Stimulated activated naive B cell treated with anti-CD40 and anti-IgM and Interleukin-4, amounts not matched to agents 10 μg/mL and 1 μg/mL and 100 μg/mL, for 72 hours (primary cell): ENCODE measurements around the gene CHN2.
A peak's percentile ranks its signal among the peaks of the same experiment; 100 is the strongest.

ENCODE experiments used
- ATAC-seq, 2 donors: fragments of 150-1000 bp; cut with Tn5 transposase; replicated peaks; 2 replicates each; pipeline ENCODE4 v1.10.0; 2021; ENCODE audit warnings: moderate library complexity in 1 of 2
- DNase-seq: peaks from one replicate; pipeline ENCODE4 v3.0.0; 2021
- H3K27ac Mint-ChIP-seq: one replicate; pipeline ENCODE4 v1.8.0; 2022; ENCODE audit warnings: mild to moderate bottlenecking, mixed read lengths
- H3K27me3 Mint-ChIP-seq, 2 donors: one replicate each; pipeline ENCODE4 v1.8.0; 2022; ENCODE audit warnings: mixed read lengths in 2 of 2
- H3K36me3 Mint-ChIP-seq, 2 donors: one replicate each; pipeline ENCODE4 v1.8.0; 2022; ENCODE audit warnings: mixed read lengths in 2 of 2, mild to moderate bottlenecking in 1 of 2
- H3K4me1 Mint-ChIP-seq, 2 donors: one replicate each; pipeline ENCODE4 v1.8.0; 2022; ENCODE audit warnings: mixed read lengths in 2 of 2, mild to moderate bottlenecking in 1 of 2
- H3K4me3 Mint-ChIP-seq, 2 donors: one replicate each; pipeline ENCODE4 v1.8.0; 2022; ENCODE audit warnings: mild to moderate bottlenecking in 2 of 2, mixed read lengths in 2 of 2, moderate library complexity in 1 of 2
- H3K9me3 Mint-ChIP-seq, 2 donors: one replicate each; pipeline ENCODE4 v1.8.0; 2022; ENCODE audit warnings: mixed read lengths in 2 of 2, mild to moderate bottlenecking in 1 of 2

CHN2 gene

DNA sequence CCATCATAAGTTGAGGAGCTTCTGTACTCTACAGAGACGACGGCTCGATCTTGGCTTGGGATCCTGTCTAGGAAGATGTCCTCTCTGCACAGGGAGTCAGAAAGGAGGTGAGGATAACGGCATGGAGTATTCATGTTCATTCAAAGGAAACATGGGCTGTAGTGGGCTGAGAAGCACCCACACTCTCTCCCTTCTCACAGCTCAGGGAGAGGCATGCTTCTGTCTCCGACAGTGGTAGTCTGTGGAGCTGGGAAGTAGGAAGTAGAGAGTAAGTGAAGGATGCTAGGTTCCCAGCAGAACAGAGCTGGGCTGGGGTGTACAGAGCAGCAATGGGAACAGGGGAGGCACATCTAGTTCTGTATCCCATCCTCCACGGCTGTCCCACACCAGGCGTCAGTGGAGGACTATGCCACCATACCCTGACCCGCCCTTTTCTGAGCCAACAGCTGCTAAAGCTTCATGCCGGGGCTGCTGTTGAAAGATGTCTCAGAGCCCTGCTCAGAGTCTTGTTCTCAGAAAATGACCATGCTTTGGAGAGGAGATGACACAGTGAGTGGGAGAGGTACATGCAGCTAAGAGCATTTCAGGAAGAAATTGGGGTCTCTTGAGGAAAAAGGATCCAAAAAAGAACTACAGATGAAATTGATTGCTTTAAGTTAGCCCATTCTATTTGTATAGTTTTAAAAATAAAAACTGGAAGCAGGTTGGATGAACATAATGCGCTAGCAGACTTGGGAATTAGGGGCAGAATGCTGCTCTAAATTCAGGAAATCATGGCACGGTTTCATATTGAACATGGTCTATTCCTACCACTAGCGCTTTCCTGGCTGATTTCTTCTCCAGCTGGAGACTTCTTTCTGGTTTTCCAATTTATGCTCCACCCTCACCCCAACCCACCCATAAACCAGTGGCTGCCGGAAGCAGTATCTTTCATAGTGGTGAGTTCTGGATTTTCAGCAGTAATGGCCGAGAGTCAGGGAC, 138.6 kb downstream of the CHN2 start:
- Mint-ChIP-seq H3K36me3 (peaks cover 0 to 3% of the 10 kb centered on the region in 2 donors), H3K4me3 (no peak overlapping the region), H3K9me3 (peaks cover 3% of the 10 kb centered on the region in 2 donors), H3K27me3 (peaks cover 24% of the 10 kb centered on the region in 2 donors), H3K4me1 (peaks cover 4 to 11% of the 10 kb centered on the region in 2 donors), H3K27ac (no peak overlapping the region)
- DNase-seq: no peak
- ATAC-seq: no peak

DNA sequence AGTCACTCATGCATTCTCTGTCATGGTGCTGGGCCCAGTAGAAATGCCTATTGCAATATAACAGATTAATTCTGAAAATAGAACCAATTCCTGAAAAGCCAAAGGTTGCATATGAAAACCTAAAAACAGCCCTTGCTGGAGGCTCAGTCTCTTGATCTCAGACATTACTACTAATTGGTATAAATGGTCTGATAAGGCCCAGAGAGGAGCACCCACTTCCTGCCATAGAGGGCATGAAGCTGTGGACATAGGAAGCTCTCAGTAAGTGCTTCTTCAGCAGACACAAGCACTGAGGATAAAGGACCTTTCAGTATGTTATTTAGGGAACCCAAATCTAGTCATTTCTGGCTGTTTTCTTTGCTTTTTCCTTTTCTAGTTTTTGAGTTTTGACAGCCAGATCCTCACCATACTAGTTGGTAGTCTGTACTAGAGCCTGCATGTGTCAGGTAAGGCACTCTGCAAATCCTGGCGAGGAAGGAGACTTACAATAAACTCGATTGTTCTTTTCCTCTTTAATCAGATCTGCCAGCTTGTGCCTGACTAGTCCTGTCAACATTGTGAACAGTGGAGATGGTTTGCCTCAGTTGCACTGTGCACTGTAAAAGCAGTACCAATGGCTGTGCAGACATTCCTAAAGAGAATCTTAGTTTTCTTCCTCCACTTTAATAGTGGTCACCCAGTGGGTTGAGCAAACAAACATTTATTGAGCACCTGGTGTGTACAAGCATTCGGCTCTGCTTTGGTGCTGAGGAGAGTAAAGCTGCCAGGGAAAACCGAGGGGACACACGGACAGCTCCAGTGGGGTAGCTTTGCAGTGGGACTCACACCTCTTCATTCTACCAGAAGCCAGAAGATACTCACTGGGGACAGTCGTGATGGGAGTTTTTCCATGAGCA, 140.9 kb downstream of the CHN2 start:
- ATAC-seq: no peak
- Mint-ChIP-seq H3K27ac (no peak overlapping the region), H3K36me3 (peaks cover 0 to 1% of the 10 kb centered on the region in 2 donors), H3K4me1 (peaks cover 4 to 11% of the 10 kb centered on the region in 2 donors), H3K9me3 (peaks cover 2 to 3% of the 10 kb centered on the region in 2 donors), H3K27me3 (peaks cover 22 to 23% of the 10 kb centered on the region in 2 donors), H3K4me3 (no peak overlapping the region)
- DNase-seq: no peak

DNA sequence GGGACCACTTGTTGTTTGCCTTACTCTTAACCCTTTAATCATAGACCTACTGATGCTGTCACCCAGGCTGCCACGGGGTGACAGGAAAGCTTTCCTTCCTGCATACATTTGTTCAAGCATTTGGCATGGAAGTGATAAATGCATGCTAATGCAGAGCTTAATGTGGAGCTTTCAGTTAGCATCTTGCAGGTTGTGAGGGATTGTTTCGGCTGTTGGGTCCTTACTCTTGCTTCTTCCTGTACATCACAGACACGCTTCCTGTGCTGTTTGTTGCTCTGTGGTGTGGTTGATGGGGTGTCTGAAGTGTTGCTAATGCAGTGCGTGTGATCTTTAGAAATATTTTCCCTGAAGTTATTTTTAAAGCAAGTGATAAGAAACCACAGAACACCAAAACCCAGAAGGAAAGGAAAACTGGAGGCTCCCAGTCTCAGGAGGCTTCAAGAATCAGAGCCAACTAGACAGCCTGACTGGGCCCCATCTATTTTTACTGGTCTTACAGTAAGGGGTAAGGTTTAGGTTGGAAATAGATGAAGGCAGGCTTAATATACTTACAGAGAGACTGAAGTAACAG, 143.1 kb downstream of the CHN2 start:
- DNase-seq: no peak
- H3K4me1 Mint-ChIP-seq: peaks cover 4 to 11% of the 10 kb centered on the region in 2 donors
- no peaks in the 10 kb centered on the region for H3K36me3 Mint-ChIP-seq
- no peaks in the 10 kb centered on the region for H3K9me3 Mint-ChIP-seq
- no peak overlapping the region for H3K27ac Mint-ChIP-seq
- H3K27me3 Mint-ChIP-seq: peaks cover 10 to 14% of the 10 kb centered on the region in 2 donors
- peak; percentile 51 to 58 for ATAC-seq
- peak overlapping the region in 1 of 2 donors; percentile 4 for H3K4me3 Mint-ChIP-seq

DNA sequence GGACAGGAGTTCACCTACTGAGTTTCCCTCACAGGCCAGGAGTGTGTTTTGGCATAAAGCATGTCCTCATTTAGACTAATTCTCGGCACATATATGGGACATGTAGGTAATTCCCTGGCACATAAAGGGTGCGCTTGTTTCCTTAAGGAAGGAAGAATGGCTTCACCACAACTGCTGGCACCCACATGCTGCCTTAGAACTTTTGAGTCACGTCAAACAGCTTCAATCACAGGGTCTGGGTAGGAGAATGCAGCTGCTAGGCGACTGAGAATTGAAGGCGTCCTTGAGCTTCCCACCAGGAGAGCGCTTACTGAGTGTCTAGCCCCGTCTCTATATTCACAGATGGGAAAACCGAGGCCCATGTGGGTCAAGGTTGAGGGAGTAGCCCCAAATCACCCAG, 146.1 kb downstream of the CHN2 start:
- DNase-seq (no peak), ATAC-seq (no peak)
- H3K27me3 Mint-ChIP-seq: peaks cover 6 to 10% of the 10 kb centered on the region in 2 donors
- peaks cover 4 to 11% of the 10 kb centered on the region in 2 donors for H3K4me1 Mint-ChIP-seq
- no peak overlapping the region for H3K4me3 Mint-ChIP-seq
- H3K27ac Mint-ChIP-seq: no peak overlapping the region
- H3K36me3 Mint-ChIP-seq: no peaks in the 10 kb centered on the region
- H3K9me3 Mint-ChIP-seq: no peaks in the 10 kb centered on the region

DNA sequence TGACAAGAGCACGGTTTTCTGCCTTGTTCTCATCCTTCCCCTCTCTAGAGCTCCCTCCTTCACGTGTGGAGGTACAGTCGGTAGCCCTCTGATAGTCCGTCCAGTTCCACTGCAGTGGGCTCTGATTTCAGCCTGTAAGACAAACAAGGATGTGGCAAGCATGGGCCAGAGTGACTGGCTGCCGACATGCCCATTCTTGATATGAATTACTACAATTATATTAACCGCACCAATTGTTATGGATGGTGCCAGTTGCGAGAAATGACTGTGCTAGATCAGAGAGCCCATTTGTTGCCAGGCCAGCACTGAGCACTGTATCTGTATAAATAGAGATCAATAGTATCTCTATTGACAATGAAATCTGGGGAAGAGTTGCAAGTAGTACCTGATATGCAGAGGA, 146.6 kb downstream of the CHN2 start:
- DNase-seq (no peak), ATAC-seq (no peak)
- Mint-ChIP-seq H3K27ac (no peak overlapping the region), H3K9me3 (no peaks in the 10 kb centered on the region), H3K36me3 (no peaks in the 10 kb centered on the region), H3K4me1 (peaks cover 4 to 11% of the 10 kb centered on the region in 2 donors), H3K27me3 (peaks cover 6 to 10% of the 10 kb centered on the region in 2 donors), H3K4me3 (no peak overlapping the region)

DNA sequence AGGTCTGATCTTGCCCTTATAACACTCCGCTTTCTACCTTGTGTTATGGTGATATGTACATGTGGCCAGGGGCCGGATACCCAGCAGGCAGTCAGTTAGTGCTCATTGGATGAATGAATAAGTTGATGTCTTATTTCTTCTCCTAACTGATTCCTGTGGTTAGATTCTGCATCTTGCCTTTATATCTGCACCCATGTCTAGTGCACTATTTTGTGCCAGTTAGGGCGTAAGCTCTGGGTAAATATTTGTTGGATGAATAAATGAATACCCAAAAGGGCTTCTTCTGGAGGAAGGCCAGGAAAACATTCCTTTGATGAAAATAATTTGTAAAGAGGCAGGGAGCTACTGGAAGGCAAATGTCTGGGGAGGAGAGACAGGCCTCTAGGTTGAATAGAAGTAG, 148.2 kb downstream of the CHN2 start:
- no peak overlapping the region for H3K4me3 Mint-ChIP-seq
- H3K27me3 Mint-ChIP-seq: peaks cover 2 to 4% of the 10 kb centered on the region in 2 donors
- DNase-seq (no peak), ATAC-seq (no peak)
- H3K27ac Mint-ChIP-seq: no peak overlapping the region
- H3K4me1 Mint-ChIP-seq: peaks cover under 1 to 2% of the 10 kb centered on the region in 2 donors
- no peaks in the 10 kb centered on the region for H3K9me3 Mint-ChIP-seq
- no peaks in the 10 kb centered on the region for H3K36me3 Mint-ChIP-seq

DNA sequence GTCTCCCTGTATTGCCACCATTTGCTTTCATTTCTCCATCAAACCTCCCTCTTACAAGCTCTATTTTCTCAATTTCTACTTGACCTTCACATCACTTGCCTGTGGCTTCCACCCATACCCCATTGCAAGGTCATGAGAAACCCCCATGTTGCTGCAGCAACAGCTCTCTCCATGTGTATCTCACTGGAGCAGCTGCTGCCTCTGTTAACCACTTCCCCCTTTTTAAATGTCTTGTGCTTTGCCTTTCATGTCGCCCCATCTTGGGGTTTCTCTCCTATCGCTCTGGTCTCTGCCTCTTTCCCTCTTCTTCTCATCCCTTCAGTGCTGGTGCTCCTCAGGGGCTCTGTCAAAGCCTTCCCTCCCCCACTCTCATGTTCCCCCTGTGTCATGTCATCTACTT, 148.8 kb downstream of the CHN2 start:
- Mint-ChIP-seq H3K4me3 (no peak overlapping the region), H3K36me3 (no peaks in the 10 kb centered on the region), H3K27me3 (peaks cover 0 to 3% of the 10 kb centered on the region in 2 donors), H3K27ac (no peak overlapping the region), H3K4me1 (no peaks in the 10 kb centered on the region), H3K9me3 (no peaks in the 10 kb centered on the region)
- DNase-seq (peak; percentile 47), ATAC-seq (peak; percentile 98 to 99)

DNA sequence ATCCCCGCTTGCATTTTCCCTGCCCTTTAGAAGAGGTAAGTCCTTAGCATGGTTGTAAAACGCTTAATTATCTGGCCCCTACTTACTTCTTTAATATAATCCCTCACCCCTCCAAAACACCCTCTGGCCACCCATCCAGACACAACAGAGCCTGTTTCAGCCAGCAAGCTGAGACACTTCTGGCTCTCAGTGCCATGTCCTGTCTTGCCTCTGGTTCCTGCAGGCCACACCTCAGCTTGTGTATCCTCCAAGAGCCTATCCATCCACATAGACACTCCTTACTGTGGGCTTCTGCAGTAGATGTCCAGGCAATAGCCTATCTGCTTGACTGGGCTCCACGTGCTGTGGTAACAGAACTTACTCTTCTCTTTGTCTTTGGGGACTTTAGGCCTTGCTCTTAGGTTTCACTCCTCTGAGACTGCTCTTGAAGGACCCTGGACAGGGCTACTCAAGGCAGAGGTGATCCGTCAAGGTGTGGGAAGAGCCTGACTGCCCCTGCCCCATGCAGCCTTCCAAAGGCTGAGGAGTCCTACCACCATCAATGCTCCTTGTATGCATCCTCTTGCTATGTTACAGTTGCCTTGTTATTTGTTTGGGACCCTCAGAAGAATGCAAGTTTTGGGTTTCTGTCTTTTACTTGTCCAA, 149.9 kb downstream of the CHN2 start:
- ATAC-seq (no peak), DNase-seq (no peak)
- Mint-ChIP-seq H3K4me3 (no peak overlapping the region), H3K9me3 (no peaks in the 10 kb centered on the region), H3K36me3 (no peaks in the 10 kb centered on the region), H3K4me1 (no peaks in the 10 kb centered on the region), H3K27ac (no peak overlapping the region), H3K27me3 (peaks cover 3 to 5% of the 10 kb centered on the region in 2 donors)

DNA sequence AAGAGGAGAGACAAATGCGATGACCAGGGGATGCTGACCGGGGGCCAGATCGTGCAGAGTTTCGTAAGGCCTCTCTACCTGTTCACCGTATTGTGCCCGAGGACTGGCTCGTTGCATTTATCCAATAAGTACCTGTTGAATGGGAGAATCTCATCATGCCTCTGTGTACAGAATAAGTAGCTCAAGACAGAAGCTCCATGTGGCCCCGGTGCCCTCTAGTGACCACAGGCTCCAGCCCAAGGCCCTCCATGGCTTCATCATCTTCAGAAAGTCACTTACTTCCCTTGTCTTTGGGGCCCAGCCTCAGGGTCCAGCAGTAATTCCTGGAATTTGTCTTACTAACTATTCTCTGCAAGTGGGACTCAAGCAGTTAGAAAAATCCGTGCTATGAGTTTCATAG, 151.0 kb downstream of the CHN2 start:
- Mint-ChIP-seq H3K4me3 (no peak overlapping the region), H3K36me3 (no peaks in the 10 kb centered on the region), H3K4me1 (no peaks in the 10 kb centered on the region), H3K27me3 (peaks cover 7 to 11% of the 10 kb centered on the region in 2 donors), H3K27ac (no peak overlapping the region), H3K9me3 (no peaks in the 10 kb centered on the region)
- ATAC-seq: peak; percentile 52
- DNase-seq: no peak

DNA sequence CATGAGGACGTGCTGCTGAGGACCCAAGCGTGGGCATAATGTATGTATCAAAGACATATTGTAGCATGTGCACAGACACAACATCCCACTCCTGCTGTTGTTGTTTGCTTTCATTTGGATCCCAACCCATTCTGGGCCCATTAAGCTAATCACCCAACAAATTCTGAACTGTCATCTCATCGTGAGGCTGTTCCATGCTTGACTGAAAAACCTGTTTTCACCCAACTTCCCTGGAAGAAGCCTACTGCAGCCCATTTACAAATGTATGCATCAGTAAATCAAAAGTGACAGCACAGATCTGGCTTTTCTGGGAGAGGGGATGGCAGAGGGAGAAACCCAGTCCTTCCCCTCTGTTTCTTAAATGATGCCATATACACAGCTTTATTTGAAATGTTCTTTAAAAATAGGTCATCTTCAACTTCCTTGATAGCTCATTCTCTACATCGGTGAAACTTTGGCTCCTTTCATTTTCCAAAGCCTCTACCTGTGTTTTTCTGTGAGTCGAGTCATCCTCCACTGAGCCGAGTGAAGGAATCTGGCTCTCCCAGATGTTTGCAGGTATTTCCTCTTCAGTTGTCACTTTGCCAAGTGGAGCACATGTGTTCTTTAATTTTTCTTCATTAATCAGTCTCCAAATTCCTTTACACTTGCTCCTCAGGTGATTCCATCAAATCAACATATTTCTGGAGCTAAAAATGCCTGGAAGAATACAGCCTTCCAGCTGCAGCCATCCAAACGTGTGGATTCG, 151.8 kb downstream of the CHN2 start:
- no peak overlapping the region for H3K4me3 Mint-ChIP-seq
- H3K36me3 Mint-ChIP-seq: no peaks in the 10 kb centered on the region
- peaks cover 4 to 14% of the 10 kb centered on the region in 2 donors for H3K27me3 Mint-ChIP-seq
- ATAC-seq (no peak), DNase-seq (no peak)
- no peak overlapping the region for H3K27ac Mint-ChIP-seq
- no peaks in the 10 kb centered on the region for H3K9me3 Mint-ChIP-seq
- H3K4me1 Mint-ChIP-seq: no peaks in the 10 kb centered on the region

DNA sequence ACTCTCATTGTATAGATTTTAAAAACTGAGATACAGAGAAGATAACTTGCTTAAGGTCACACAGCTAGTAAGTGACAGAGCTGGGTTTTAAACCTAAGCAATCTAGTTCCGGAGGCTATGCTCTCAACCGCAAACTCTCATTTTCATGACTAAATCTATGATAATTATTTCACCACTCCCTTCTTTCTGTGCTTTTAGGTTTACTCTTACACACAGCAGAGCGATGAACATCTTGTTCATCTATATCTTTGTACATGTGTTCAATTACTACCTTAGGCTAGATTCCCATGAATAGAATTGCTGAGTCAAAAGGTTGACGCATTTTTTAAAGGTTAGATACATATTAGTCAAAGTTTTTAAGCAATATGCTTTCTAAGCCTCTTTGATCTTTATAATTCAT, 154.8 kb downstream of the CHN2 start:
- ATAC-seq: no peak
- no peaks in the 10 kb centered on the region for H3K36me3 Mint-ChIP-seq
- no peaks in the 10 kb centered on the region for H3K9me3 Mint-ChIP-seq
- H3K4me3 Mint-ChIP-seq: no peak overlapping the region
- no peaks in the 10 kb centered on the region for H3K4me1 Mint-ChIP-seq
- no peak for DNase-seq
- no peak overlapping the region for H3K27ac Mint-ChIP-seq
- H3K27me3 Mint-ChIP-seq: peaks cover 4 to 17% of the 10 kb centered on the region in 2 donors

DNA sequence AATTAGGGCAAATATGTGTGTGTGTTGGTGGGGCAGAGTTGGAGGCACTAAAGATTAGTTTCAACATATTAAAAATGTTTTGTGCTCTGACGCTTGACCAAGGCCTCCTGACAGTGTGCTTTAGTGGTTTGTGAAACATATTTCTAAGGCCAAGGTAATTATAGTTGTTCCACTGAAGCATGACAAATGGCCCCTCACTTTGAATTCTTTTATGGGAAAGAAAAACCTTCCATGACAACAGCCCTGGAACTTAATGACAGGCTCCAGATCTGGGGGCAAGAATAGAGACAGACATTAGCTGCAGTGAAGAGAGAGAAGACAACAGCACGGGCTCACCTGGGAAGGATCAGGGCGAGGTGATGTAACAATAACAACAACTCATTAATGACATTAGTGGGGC, 155.8 kb downstream of the CHN2 start:
- no peak for DNase-seq
- no peak overlapping the region for H3K27ac Mint-ChIP-seq
- H3K4me1 Mint-ChIP-seq: no peaks in the 10 kb centered on the region
- H3K36me3 Mint-ChIP-seq: no peaks in the 10 kb centered on the region
- no peak for ATAC-seq
- peaks cover 4 to 17% of the 10 kb centered on the region in 2 donors for H3K27me3 Mint-ChIP-seq
- H3K4me3 Mint-ChIP-seq: no peak overlapping the region
- H3K9me3 Mint-ChIP-seq: no peaks in the 10 kb centered on the region

DNA sequence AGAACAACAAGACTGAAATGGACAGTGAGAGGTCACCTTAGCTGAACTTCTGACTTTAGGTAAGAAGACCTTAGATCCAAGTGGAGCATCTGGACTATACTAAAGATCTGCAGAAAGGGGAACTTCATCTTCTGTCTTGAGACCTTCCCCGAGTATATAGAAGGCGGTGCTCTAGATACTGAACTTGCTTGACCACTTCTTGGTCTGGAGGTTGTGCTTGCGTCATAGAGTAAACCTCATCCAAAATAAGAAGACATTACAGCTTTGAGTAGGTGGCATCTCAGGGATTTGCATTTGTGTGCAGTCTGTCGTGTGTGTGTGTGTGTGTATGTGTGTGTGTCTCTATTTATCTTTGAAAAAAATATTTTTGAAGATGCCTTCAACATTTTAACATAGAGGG, 157.5 kb downstream of the CHN2 start:
- H3K36me3 Mint-ChIP-seq: no peaks in the 10 kb centered on the region
- no peak overlapping the region for H3K27ac Mint-ChIP-seq
- H3K27me3 Mint-ChIP-seq: peaks cover 4 to 17% of the 10 kb centered on the region in 2 donors
- DNase-seq: no peak
- no peak for ATAC-seq
- no peak overlapping the region for H3K4me3 Mint-ChIP-seq
- no peaks in the 10 kb centered on the region for H3K4me1 Mint-ChIP-seq
- H3K9me3 Mint-ChIP-seq: no peaks in the 10 kb centered on the region
